Hippocampal formation (tissue), 2 donors: ENCODE results near the gene PLPPR3.

Experiments used
- DNase-seq, 2 donors: peaks; one replicate each; lab custom pipeline; 2025; lab: John Stamatoyannopoulos, UW

The PLPPR3 gene

DNA sequence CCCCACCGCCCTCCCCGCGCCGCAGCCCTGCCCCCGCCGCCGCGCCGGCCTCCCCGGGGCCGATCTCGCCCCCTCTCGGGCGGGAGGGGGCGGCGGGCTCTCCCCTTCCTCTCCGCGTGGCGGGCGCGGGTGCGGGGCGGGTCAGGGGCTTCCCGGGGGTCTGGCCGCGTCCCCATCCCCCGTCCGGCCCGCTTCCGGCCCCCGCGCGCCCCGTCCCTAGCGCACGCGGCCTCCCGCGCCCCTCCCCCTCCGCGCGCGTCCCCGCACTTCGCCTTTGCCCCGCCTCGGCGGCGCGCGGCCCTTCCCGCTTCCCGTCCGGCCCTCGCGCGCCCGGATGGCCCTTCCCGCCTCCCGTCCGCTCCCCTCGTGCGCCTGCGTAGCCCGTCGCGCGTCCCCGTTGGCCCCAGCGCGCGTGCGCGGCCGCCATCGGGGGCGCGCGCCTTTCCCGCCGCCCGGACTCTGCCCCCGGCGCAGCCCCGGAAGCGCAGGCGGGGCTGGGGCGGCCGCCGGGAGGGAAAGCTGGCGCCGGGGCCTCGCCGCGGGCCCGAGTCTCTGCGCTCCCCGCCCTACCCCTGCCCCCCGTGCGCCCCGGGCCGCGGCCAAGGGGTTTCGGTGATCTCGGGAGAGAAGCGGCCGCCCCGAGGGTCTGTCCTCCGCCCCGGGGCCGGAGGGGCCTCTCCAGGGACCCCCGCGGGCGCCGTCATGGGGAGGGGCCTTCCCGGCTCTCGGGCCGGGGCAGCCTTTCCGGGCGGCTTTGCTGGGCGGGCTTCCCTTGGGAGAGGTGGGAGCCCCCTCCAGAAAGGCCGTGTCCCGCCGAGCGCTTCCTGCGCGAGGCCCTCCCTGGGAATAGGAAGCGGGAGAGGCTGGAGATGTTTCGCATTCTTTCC lies 24.0 kb downstream of the PLPPR3 start:
- DNase-seq, result peak; percentile 37 to 61

DNA sequence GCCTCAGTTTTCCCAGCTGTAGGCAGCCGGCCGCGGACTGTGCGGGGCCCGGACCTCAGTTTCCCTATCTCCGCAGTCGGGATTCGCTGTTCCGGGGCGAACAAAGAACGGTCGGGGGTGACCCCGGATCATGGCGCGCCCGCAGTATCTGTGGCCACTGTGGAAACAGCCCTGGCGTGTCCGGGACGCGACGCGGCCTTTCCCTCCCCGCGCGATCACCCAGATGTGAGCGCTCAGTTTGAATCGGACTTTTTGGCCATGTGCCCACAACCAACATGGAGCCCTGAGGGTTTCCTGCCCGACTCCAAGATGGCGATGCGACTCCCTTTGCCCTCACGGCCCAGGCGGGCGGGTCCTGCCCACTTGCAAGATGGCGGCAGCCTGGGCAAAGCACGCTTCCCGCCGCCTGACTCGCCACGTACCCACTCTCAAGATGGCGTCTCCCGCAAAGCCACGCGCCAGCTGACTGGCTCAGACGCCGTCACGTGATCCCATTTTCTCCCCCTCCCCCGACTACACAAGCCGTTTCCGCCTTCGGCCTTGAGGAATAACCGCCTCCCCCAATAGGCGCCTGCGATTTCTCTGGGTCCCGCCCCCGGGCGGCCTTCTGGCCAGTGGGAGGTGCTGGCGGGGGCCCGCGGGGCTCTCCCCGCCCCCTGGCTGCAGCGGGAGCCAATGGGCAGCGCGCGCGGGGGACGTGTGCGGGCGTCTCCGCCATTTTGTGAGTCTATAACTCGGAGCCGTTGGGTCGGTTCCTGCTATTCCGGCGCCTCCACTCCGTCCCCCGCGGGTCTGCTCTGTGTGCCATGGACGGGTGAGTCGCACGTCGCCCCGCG lies 24.8 kb downstream of the PLPPR3 start, which contains the start of gene PTBP1:
Gene PTBP1 (plus strand): TSS at position 761 of the 836 bp plus-strand sequence. CDS start 46 bp downstream, at position 807.
- peak; percentile 99 to 100 for DNase-seq

DNA sequence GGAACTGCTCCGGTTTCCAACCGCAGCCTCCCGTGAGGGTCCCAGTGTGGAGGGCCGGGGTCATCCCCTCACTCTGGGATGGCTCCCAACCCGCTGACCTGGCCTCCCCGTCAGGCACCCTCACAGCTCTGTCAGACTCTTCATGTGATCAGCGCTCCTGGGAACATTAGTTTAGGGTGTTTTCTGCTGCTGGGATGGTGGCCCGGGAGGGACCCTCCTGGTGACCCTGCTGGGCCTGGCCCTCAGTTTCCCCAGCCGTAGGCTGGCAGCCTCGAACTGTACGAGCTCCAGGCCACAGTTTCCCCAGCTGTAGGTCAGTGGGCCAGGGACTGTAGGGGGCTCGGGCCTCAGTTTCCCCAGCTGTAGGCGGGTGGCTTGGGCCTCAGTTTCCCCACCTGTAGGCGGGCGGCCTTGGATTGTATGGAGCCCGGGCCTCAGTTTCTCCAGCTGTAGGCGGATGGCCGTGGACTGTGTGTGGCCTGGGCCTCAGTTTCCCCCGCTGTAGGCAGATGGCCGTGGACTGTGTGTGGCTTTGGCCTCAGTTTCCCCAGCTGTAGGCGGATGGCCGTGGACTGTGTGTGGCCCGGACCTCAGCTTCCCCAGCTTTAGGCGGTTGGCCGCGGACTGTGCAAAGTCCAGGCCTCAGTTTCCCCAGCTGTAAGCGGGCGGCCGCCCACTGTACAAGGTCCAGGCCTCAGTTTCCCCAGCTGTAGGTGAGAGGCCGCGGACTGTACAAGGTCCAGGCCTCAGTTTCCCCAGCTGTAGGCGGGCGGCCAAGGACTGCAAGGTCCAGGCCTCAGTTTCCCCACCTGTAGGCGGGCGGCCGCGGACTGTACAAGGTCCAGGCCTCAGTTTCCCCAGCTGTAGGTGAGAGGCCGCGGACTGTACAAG lies 25.8 kb downstream of the PLPPR3 start:
- no peak for DNase-seq

DNA sequence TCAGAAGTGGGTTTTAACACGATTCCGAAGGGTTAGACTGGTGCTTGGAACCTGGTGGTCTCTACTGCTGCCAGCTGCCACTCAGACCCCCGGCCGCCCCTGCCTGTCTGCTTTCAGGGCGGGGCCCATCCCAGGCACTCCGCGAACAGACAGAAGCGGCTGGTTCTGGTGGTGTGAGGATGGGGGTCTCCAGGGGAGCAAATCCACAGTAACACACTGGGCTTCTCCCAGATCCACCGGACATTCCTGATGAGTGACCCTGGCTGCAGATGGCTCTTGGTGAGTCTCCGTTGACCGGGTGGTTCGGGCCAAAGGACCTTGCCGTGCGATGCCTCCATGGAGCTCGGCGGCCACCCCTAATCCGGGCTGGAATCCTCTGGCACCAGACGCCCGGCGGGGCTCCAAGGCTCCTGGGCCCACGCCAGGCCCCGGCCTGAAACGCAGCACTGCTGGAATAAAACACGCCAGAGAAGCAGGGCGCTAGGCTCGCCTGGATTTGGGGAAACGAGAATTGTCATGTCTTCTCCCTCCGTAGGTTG lies 26.6 kb downstream of the PLPPR3 start:
- DNase-seq, result no peak

DNA sequence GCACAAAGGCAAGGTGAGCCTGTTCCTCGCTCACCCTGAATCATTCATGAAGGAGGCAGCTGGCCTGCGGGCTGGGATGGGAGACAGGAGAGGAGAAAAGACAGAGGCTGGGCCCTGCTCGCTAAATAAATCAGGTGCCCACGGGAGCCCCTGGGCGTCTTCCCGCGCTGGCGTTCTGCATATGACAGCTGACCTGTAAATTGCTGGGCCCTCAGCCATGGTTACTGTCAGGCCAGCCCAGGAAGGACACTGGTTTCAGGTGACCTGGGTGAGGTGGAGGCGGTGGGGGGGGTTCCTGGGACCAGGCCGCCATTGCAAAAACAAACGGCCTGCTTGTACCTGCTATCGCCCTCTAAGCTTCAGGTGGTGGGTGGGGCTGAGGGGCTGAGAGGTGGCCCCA lies 27.9 kb downstream of the PLPPR3 start:
- DNase-seq, result no peak

DNA sequence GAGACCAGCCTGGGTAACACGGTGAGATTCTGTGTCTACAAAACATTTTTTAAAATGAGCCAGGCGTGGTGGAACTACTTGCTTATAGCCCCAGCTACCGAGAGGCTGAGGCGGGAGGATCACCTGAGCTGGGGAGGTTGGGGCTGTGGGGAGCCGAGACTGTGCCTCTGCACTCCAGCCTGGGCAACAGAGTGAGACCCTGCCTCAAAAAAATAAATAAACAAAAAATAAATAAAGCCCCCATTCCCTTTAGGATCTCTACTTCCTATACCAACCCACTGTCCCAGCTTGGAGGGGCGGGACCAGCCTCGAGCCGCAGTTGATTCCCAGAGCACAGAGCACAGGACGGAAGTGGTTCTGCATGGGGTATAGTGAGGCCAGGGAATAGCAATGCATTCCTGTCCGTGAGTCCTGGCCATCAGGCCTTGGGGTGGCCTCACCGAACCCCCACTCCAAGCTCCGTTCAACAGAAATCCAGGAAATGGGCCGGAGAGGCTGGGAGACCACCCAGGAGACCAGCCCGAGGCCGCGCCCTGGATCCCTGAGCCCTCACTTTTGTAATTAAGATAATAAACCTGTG lies 29.4 kb downstream of the PLPPR3 start:
- DNase-seq, result no peak

DNA sequence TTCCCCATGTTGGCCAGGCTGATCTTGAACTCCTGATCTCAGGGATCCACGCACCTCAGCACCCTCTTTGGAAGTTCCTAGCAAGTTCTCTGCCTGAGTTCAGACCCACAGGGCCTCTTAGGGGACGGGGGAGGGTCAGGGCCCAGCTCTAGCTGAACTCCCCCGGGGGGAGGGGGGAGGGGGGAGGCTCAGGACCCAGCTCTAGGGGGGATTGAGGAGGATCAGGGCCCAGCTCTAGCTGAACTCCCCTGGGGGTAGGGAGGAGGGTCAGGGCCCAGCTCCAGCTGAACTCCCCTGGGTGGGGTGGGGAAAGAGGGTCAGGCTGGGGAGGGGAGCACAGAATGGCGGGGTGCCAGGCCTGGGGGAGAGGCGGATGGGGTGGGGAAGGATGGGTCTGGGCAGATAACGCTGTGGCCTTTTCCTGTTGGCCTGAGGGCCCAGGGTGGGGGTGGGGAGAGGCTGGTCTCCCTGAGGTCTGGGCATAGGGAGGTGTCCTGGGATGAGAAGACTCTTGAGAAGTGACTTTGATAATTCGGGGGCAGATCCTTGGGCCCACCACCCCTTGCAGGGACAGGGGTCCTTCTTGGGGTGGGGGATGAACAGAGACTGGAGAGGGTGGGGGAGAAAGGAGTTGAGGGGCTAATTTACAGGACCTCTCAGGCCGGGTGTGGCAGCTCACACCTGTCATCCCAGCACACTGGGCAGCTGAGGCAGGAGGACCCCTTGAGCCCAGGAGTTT lies 30.0 kb downstream of the PLPPR3 start:
- DNase-seq, result no peak

DNA sequence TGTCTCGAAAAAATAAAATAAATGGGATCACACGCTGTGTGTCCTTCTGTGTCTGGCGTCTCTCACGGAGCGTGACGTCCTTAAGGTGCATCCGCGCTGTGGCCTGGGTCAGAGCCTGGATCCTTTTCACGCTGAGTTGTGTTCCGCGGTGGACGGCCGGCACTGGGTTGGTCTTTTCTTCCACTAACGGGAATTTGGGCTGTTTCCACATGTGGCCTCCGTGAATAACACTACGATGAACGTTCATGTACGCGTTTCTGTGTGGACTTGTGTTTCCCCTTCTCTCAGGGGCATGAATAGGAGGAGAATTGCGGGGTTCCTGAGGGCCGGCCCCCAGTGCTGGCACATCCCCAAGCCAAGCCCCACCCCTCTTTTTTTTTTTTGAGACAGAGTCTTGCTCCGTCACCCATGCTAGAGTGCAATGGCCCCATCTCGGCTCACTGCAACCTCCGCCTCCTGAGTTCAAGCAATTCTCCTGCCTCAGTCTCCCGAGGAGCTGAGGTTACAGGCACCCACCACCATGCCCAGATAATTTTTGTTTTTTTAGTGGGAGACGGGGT lies 30.7 kb downstream of the PLPPR3 start:
- DNase-seq, result no peak

DNA sequence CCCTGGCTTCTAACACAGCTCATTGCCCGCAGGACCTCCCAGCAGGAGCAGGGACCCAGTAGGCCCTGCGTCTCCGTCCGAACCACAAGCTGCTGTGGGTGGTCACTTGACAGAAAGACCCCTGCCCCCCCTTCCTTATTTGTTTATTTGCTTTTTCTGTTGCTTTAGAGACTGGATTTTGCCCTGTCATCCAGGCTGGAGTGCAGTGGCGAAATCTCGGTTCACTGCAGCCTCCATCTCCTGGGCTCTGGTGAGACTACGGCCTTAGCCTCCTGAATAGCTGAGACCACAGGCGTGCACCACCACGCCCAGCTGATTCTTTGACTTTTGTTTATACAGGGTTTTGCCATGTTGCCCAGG lies 32.1 kb downstream of the PLPPR3 start:
- no peak for DNase-seq

DNA sequence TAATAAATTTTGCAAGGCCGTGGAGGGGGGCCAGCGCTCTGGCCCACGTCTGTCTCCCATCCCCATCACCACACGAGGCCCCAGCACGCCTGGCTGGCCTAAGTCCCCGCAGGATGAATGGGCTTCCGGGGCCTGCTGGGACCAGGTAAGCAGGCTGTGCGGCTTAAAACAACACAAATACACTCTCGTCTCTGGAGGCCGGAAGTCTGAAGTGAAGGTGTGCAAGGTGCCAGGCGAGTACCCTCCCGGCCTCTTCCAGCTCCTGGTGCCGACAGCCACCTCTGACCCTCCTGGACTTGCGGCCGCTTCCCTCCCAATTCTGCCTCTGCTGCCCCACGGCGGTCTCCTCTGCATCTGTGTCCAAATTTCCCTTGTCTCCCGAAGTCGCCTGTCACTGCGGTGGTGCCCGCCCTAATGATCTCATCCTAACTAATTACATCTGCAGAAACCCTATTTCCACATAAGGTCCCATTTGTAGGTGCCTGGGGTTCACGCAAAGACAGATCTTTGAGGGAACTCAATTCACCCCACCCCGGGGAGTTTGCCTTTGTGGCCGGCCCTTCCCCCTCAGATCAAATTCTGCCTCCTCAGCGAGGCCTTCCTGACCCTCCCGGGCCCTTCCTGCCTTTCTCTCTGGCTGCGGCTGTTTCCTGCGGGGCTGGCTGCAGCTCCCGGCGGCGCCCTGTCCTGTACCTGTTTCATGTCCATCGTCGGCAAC lies 32.6 kb downstream of the PLPPR3 start:
- DNase-seq, result no peak

DNA sequence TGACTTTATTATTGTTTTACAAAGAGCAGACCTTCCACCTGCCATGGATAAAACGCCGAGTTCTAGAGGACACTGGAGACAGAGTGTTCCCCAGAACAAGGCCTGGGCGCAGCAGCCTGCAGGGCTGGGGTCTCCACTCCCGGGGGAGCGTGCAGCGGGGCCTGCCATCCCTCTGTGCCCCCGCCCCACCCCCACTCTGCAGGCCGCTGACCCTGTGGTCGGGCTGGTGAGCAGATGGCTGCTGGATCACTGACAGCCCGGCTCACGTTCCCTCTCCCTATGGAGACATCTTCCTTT lies 33.1 kb downstream of the PLPPR3 start:
- DNase-seq, result no peak

DNA sequence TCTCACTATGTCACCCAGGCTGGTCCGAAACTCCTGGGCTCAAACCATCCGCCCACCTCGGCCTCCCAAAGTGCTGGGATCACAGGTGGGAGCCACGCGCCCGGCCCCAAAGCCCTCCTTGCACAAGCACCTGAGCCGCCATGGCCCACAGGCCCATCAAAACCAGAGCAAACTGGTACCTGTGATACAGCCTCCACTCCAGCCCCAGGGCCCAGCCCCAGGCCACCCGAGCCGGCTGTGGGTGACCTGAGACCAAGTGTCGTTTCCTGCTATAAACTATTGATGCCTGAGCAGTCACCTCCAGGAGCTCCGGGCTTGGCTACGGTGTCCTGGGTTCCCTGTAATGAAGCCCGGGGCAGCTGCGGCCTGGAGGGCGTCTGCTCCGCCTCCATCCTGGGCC lies 34.2 kb downstream of the PLPPR3 start:
- no peak for DNase-seq

DNA sequence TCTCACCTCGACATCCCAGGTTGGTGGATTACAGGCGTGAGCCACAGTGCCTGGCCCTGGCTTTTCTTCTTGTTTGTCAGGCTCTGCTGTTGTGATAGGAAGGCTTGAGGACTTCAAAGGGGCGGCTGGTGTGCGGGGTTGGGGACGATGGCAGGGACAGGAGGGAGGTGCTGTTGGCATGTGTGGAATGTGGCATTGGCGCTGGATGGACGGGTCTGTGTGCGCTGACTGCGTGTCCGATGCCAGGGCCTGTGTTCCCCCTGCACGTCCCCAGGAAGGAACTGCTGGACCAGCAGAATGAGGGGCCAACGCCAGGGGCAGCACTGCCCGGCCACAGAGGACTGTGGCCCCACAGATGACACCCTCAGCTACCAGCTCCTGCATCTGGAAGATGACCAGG lies 37.2 kb downstream of the PLPPR3 start:
- DNase-seq, result no peak

DNA sequence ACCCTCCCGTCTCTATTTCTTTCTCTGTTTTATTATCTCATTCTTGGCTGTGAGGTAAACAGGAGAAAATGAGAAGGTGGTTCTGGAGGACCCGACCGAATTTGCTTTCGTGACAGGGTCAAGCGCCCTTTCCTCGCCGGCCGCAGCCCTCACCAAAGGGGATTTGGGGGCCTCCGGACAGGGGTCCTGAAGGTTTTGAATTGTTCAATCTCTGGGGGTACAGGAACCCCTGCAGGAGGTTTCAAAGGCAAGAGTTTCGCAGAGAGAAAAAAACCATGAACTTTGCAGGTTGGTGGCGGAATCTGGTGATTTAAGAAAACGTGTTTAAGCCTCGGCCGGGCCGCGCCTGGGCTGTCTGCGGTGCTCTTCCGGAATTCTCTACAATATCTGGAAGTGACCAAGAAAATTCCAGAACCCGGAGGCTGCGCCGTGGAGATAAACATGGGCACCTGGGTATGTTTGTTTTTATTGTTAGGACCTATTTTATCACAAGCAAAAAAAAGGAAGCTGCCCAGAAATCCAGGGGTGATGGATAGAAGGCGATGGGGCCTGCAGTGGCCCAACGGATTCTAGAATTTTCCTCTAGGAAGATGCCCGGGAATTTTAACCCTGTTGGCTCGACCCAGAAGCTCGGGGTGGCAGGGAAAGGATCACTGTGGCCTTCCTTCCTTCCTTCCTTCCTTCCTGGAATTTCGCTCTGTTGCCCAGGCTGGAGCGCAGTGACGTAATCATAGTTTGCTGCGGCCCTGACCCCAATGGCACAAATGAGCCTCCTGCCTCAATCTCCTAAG lies 38.7 kb downstream of the PLPPR3 start:
- no peak for DNase-seq

DNA sequence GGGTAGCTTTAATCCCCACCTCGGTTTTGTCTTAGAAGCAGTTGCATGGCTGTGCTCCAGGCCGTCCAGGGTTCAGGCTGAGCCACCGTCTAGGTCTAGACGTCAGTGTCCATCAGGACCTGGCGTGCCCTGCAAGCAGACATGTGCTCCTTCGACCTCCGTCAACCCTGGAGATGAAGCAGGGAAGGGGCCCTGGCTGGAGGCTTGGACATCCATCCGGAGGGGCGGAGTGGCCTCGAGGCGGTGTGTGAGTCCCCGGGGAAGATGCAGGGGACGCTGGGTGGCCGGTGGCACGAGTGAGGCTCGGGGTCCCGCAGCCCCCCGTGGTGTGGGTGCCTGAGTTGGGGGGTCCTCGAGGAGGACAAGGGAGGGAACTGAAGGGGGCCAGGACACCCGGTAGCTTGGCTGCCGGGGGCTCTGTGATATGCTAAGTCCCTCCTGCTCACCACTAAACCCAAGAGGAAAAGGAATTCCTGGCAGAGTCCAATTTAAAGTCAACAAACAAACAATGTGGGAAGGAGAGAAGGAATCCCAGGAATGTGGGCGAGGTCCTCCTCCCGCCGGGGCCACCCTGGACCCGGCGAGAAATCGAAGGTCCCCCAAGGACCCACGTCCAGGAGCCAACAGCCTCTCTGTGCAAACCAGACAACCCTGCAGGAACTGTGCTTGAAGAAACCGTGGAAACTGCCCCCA lies 39.4 kb downstream of the PLPPR3 start:
- no peak for DNase-seq

DNA sequence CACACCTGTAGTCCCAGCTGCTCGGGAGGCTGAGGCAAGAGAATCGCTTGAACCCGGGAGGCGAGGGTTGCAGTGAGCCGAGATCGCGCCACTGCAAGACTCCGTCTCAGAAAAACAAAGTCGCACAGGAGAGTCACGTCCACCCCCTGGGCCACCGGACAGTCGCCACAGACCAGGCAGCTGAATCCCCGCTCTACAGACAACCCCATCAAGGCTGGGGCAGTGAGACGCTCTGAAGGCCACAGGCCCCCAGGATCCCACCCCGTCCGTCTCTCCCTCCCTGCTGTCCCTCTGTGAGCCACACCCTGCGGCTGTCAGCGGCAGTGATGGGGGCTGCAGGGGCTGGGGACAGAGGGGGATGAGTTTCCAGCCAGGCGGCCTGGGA lies 40.0 kb downstream of the PLPPR3 start:
- DNase-seq, result no peak

DNA sequence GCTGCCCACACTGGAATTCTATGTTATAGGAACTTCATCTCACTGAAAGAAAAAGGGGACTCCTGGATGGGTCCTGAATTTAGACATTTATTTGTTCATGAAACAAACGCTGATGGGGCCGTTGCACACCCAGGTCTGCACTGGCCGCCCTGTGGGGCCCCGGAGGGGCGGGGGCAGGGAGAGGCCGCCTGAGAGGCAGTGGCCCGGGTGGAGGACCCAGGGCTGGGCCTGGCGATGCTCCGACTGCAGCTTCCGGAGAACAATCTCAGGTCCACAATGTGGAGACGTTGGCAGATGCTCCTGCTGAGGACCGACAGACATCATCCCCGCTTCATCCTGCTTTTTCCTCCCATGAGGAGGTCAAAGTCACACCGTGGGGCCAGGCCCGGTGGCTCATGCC lies 40.8 kb downstream of the PLPPR3 start:
- DNase-seq, result no peak

DNA sequence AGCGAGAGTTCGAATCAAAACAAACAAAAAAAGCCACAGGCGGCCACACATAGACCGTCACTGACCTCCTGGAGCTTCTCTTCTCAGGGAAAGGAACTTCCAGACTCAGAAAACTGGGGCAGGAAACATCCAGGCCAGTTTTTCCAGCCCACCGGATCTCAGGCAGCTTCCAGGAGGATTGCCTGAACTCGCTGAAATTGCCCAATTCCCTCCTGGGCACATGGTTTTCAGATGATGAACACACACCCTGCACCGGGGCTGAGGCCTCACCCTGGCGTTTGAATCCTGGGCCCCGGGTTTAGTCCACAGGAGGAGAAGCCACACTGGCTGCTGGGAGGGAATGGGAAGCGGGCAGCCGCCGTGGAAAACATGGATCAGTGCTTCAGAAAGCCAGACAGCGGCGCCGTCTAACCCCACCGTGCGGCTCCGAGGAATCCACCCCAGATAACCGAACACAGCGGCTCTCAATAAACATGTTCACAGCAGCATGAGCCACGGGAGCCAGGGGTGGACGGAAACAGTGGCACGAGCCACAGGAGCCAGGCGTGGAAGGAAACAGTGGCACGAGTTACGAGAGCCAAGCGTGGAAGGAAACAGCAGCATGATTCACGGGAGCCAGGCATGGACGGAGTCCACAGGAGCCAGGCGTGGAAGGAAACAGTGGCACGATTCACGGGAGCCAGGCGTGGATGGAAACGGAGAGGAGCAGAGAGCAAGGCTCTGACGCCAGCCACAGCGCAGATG lies 42.7 kb downstream of the PLPPR3 start:
- DNase-seq, result no peak
